Activated naive CD8-positive, alpha-beta T cell treated with anti-CD3 and anti-CD28 coated beads, Interleukin-2, amount 50 U/mL, for 16 hours (primary cell): ENCODE measurements around the gene NR2E1.

Experiments used
- DNase-seq: peaks from one replicate; pipeline ENCODE4 v3.0.0-alpha.2; 2020; ENCODE audit warnings: low read depth, low spot score

Gene NR2E1

GRCh38 chr6:108209738-108210137 is 43.9 kb downstream of the NR2E1 start:
- DNase-seq, result no peak

- DNase-seq, result no peak
These were observed 44.7 kb downstream of the NR2E1 start for GRCh38 chr6:108210556-108210955.

GRCh38 chr6:108211671-108212070 is 45.8 kb downstream of the NR2E1 start:
- no peak for DNase-seq

GRCh38 chr6:108222064-108222463 is 56.2 kb downstream of the NR2E1 start:
- DNase-seq, result no peak

GRCh38 chr6:108222504-108222903 is 56.7 kb downstream of the NR2E1 start:
- no peak for DNase-seq

- DNase-seq, result no peak
These were observed 61.5 kb downstream of the NR2E1 start for GRCh38 chr6:108227290-108227689.

- no peak for DNase-seq
These were observed 62.6 kb downstream of the NR2E1 start for GRCh38 chr6:108228416-108228815.

- DNase-seq, result no peak
These were observed 69.3 kb downstream of the NR2E1 start for GRCh38 chr6:108235127-108235526.

- no peak for DNase-seq
These were observed 71.0 kb downstream of the NR2E1 start for GRCh38 chr6:108236791-108237190.

- DNase-seq, result no peak
These were observed 72.5 kb downstream of the NR2E1 start for GRCh38 chr6:108238322-108238721.
